GM21825 (cell line): Measurements from ENCODE around the gene WBP2.

Source experiments
- ATAC-seq: cut with Tn5 transposase; IDR thresholded peaks from one replicate; pipeline ENCODE4 v1.9.1; 2021; ENCODE audit warnings: mild to moderate bottlenecking, moderate library complexity; ENCODE audit not compliant: unreplicated experiment

WBP2 gene

GRCh38 chr17:75855310-75856061 lies at the start of gene WBP2:
TSS of gene WBP2 (minus strand) at chr17:75855335. CDS start at chr17:75855297, 38 bp downstream.
- ATAC-seq, result peak; percentile 82

DNA sequence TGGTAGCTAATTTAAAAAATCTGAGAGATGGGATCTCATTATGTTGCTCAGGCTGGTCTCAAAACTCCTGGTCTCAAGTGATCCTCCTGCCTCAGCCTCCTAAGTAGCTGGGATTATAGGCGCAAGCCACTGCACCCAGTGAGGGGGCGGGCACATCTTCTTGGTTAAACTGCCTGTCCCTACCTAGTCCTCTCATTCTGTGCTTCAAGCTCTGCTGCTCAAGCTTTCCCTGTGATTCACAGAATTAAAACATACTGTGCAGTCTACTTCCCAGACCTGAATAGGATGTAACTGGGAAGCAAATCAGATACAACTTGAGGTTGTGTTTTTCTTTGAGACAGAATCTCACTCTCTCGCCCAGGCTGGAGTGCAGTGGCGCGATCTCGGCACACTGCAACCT lies 47.3 kb upstream of the WBP2 start:
- ATAC-seq, result no peak

GRCh38 chr17:75901727-75902126 lies 46.6 kb upstream of the WBP2 start:
- ATAC-seq, result no peak

GRCh38 chr17:75900691-75901533 lies 45.8 kb upstream of the WBP2 start:
- ATAC-seq, result no peak

DNA sequence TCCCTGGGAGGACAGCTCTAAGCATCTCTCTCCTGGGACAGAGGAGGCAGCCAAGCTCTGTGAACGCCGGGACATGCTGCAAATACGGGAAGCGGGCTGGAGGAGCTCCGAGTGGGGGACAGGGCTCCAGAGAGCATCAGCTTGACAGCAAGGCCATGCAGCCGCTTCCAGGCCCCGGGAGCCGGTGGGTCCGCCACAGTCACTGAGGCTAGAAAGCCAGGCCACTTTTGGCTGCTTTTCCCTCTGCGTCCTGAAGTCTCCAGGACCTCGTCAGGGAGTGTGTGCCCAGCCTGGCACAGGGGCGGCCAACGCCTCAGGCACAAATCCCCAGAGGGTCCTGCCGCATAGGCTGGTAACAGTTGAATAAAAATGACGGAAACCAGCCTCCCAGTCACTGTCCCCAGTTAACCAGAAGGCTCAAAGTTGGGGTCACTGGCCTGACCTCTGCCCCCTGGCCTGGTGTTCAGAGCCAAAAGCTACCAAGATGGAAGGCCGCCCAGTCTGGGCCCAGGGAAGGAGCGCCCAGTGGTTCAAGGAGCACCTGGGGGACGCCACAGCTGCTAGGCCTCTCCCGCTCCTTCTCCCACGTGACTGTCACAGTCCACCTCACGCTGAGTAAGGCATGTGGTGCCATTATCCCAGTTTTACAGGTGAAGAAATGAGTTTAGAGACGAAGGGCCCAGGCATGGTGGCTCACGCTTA lies 44.8 kb upstream of the WBP2 start:
- ATAC-seq, result no peak

DNA sequence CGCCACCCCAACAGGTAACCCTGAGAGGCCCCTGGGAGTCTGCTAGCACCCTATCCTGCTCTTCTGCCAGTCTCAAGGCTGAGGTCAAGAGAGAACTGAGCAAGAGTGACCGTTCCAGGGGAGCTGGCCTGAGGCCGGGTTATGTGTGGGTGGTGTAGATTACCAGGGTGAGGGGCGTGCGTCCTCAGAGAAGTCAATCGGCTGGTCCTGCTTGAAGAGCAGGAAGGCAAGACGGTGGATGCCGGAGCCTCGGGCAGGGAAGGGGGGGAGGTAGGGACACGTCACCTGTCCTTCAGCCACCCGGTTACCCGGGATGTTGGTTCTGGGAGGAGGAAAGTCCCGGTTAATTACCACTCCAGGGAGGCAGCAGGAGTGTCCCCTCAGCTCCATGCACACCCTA lies 44.2 kb upstream of the WBP2 start:
- ATAC-seq, result no peak

- ATAC-seq, result no peak
These were observed 43.7 kb upstream of the WBP2 start for GRCh38 chr17:75898791-75899190.

DNA sequence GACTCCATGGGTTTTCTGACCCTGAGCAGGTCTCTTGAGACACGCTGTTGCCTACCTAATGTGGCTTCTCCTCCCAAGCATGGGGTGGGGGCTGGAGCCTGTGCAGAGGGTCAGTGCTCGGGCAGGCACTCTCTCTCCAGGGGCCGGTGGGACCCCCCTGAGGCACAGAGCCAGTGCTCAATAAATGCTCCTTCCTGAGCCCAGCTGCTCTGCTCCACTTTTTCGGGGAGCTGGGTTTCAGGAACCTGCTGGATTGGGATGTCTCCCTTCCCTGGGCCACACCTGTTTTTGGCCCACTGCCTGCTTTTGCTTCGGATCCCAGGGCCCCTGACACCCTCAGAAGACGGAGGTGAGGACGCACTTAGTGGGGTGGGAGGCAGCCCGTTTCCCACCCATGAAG lies 42.9 kb upstream of the WBP2 start:
- no peak for ATAC-seq

- no peak for ATAC-seq
These were observed 42.3 kb upstream of the WBP2 start for GRCh38 chr17:75897160-75898019.

DNA sequence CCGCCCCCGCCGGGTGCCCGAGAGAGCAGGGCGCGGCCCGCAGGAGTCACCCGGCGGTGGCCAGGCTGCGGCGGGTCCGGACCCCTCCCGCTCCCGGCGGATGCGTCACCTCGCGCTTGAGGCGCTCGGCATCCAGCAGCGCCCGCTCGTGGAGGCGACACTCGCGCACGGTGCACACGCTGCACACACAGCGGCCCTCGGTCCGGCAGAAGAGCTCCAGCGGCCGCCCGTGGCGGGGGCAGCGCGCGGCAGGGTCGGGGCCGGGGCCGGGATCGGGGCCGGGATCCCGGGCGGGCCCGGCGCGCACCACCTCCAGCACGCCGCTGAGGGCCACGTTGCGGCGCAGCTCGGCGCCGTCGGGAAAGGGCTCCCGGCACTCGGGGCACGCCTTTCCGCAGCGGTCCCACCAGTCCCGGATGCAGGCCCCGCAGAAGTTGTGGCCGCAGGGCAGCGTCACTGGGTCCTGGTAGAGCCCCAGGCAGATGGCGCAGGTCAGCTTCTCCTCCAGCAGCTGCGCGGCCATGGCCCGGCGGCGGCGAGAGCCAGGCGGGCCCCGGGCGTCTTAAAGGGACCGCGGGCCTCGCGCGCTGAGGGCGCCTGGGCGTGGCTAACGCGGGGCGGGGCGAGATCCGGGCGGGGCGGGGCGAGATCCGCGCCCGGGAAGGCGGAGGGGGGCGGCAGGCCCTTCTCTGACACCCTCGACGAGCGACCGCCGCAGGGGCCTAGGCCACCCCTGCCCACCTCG lies 41.5 kb upstream of the WBP2 start, which contains the start of gene TRIM65:
TRIM65 (minus strand) TSS at position 537 of the 745 bp plus-strand sequence; CDS start at position 523, 14 bp downstream.
- ATAC-seq, result peak; percentile 46

DNA sequence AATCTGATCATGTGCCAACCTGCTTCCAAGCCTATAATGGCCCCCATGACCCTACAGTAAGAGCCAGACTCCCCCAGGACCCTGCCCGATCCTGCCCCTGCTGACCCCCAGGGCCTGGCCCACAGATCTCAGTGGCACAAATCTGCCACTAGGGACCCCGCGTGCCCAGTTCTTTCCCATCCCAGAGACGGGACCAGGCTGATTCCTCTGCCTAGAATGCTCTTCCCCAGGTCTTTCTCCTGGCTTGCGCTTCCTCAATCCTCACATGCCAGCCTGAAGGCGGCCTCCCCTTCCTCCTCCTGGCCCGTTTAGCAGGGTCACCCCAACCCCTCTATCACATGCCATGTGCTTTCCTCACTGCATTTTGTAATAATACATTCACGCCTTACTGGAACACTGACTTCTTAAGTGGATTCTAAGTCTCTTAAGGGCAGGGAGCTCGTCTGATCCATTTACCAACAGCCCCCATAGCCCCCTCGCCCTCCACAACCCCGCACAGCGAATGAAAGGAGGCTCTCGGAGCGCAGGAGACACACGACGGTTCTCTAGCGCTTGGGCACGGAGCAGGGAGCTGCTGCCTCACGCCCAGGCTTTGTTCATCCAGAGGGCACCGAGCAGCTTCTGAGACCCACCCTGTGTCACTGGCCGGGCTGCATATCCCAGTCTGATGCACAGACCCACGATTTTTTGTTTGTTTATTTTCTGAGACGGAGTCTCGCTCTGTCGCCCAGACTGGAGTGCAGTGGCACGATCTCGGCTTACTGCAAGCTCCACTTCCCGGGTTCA lies 40.4 kb upstream of the WBP2 start:
- ATAC-seq, result no peak

- no peak for ATAC-seq
These were observed 39.1 kb upstream of the WBP2 start for GRCh38 chr17:75894049-75894733.

GRCh38 chr17:75893305-75894048 lies 38.3 kb upstream of the WBP2 start:
- ATAC-seq, result no peak

GRCh38 chr17:75892556-75893224 lies 37.6 kb upstream of the WBP2 start:
- no peak for ATAC-seq

GRCh38 chr17:75891605-75892555 lies 36.7 kb upstream of the WBP2 start:
- ATAC-seq, result no peak

GRCh38 chr17:75891022-75891604 lies 36.0 kb upstream of the WBP2 start:
- no peak for ATAC-seq
